K562 treated with DMSO at 1 percent for 48 hours (cell line): ENCODE results near the gene IKZF1. TPM values are rescaled to one million over a fixed set of nuclear protein-coding genes. Genes with fewer than 3 reads are reported as not detected.

Source experiments
- total RNA-seq: library from RNA; unstranded; fragments of 300-600 nt; gene quantifications from 2 replicates; pipeline ENCODE4 v1.2.3, GENCODE V29; 2022; ENCODE audit warnings: low replicate concordance; ENCODE audit errors: extremely low read depth

The IKZF1 gene
- total RNA-seq, result not detected in 2 replicates

GRCh38 chr7:50304129-50304910 lies at the start of gene IKZF1:
Gene IKZF1 (plus strand): TSS chr7:50304716. CDS start chr7:50319062, 14,346 bp downstream.

GRCh38 chr7:50449881-50450589 lies 145.5 kb downstream of the IKZF1 start, which contains the start of gene FIGNL1:
Gene FIGNL1 (minus strand): TSS chr7:50450350. CDS start chr7:50447287, 3,063 bp downstream.

Other genes starting within 250 kb of the IKZF1 start
- not detected in 2 replicates for gene ZPBP, start 211.5 kb upstream of the IKZF1 start, total RNA-seq
- gene FIGNL1, start 145.6 kb downstream of the IKZF1 start, total RNA-seq, result not detected in 2 replicates